Activated CD4-positive, alpha-beta T cell treated with anti-CD3 and anti-CD28 coated beads for 36 hours (primary cell): ENCODE results near the gene RAPGEF3. TPM values are rescaled to one million over a fixed set of nuclear protein-coding genes. Genes with fewer than 3 reads are reported as not detected.
A peak's percentile ranks its signal among the peaks of the same experiment; 100 is the strongest.

Experiments used
- ATAC-seq: fragments of 200-7000 bp; cut with Tn5 transposase; one replicate; pipeline ENCODE4 v1.10.0; 2021; ENCODE audit warnings: mild to moderate bottlenecking, moderate library complexity
- CTCF ChIA-PET: fragments of 350-600 bp; sonication (Branson Sonifier 250); formaldehyde crosslinking; loops from one replicate; lab custom pipeline; 2021; ENCODE audit warnings: antibody characterized with exemption; lab: Charles Lee
- POLR2A ChIA-PET: fragments of 350-600 bp; sonication (Branson Sonifier 250); formaldehyde crosslinking; loops from one replicate; lab custom pipeline; 2021; ENCODE audit warnings: antibody characterized with exemption, inconsistent platforms; lab: Charles Lee
- DNase-seq: peaks from one replicate; pipeline ENCODE4 v3.0.0-alpha.2; 2020
- H3K27ac Mint-ChIP-seq: one replicate; pipeline ENCODE4 v1.8.0; 2021; ENCODE audit warnings: mixed read lengths
- H3K27me3 Mint-ChIP-seq: one replicate; pipeline ENCODE4 v1.8.0; 2021; ENCODE audit warnings: mixed read lengths
- H3K36me3 Mint-ChIP-seq: one replicate; pipeline ENCODE4 v1.8.0; 2021; ENCODE audit warnings: low read depth, mixed read lengths
- H3K4me1 Mint-ChIP-seq: one replicate; pipeline ENCODE4 v1.8.0; 2021; ENCODE audit warnings: mixed read lengths
- H3K4me3 Mint-ChIP-seq: one replicate; pipeline ENCODE4 v1.8.0; 2021; ENCODE audit warnings: mild to moderate bottlenecking, moderate library complexity, mixed read lengths
- H3K9me3 Mint-ChIP-seq: one replicate; pipeline ENCODE4 v1.8.0; 2021; ENCODE audit warnings: low read depth, mixed read lengths
- intact Hi-C, 2 experiments: fragments of 100-400 bp; cut with DNase I in 1 of 2; cut with micrococcal nuclease in 1 of 2; formaldehyde crosslinking; loops; one replicate each; pipeline versions ENCODE4 v1.14.2 to v1.15.1; 2022 to 2024; cut with DNase I, micrococcal nuclease
- total RNA-seq, 2 experiments: library from RNA; stranded (reverse); gene quantifications; one replicate each; pipeline ENCODE4 v1.2.3, GENCODE V29; 2021

RAPGEF3 gene
- total RNA-seq, 2 experiments from 2014 or later = 0.43 to 0.83 TPM

GRCh38 chr12:47769234-47770085 is 10.8 kb upstream of the RAPGEF3 start:
- no peaks in the 10 kb centered on the region for H3K9me3 Mint-ChIP-seq
- no peak overlapping the region for H3K4me3 Mint-ChIP-seq
- H3K27me3 Mint-ChIP-seq = peaks cover 4% of the 10 kb centered on the region
- ATAC-seq = no peak
- H3K27ac Mint-ChIP-seq = no peak overlapping the region
- intact Hi-C loops = loop anchor here in 1 of 2 experiments (10.0 kb wide), 1 partner anchor 735 kb away; no protein-coding TSS in a partner anchor
- H3K4me1 Mint-ChIP-seq = peaks cover 12% of the 10 kb centered on the region
- H3K36me3 Mint-ChIP-seq = no peaks in the 10 kb centered on the region
- ChIA-PET CTCF (interaction anchor here (0.6 to 18.7 kb wide), 16 partner anchors 10 to 180 kb away, joined by 3 to 449 read pairs (median 4); partner anchors contain the start of genes ENDOU, RAPGEF3, RPAP3 and VDR), POLR2A (no interaction called here)
- DNase-seq = no peak

GRCh38 chr12:47768323-47768811 is 9.7 kb upstream of the RAPGEF3 start:
- ATAC-seq = no peak
- H3K9me3 Mint-ChIP-seq = no peaks in the 10 kb centered on the region
- H3K4me1 Mint-ChIP-seq = peaks cover 2% of the 10 kb centered on the region
- no peak overlapping the region for H3K27ac Mint-ChIP-seq
- DNase-seq = no peak
- H3K27me3 Mint-ChIP-seq = peaks cover 4% of the 10 kb centered on the region
- ChIA-PET CTCF (interaction anchor here (0.7 to 18.7 kb wide), 19 partner anchors 11 to 179 kb away, joined by 3 to 449 read pairs (median 7); partner anchors contain the start of genes ENDOU, RAPGEF3 and RPAP3), POLR2A (interaction anchor here (0.7 to 0.9 kb wide), 2 partner anchors 10 to 41 kb away, joined by 3 read pairs; partner anchors contain the start of gene RAPGEF3)
- intact Hi-C loops = no loop called here
- H3K36me3 Mint-ChIP-seq = no peaks in the 10 kb centered on the region
- no peak overlapping the region for H3K4me3 Mint-ChIP-seq

- H3K27ac Mint-ChIP-seq = no peak overlapping the region
- POLR2A ChIA-PET = interaction anchor here (0.6 to 0.9 kb wide), 4 partner anchors 9 to 402 kb away, joined by 3 to 5 read pairs (median 3); partner anchors contain the start of gene RAPGEF3
Measured at GRCh38 chr12:47767216-47767724, 8.6 kb upstream of the RAPGEF3 start.

GRCh38 chr12:47766502-47767215 is 8.0 kb upstream of the RAPGEF3 start:
- DNase-seq (no peak), ATAC-seq (no peak)
- Mint-ChIP-seq H3K27me3 (peaks cover 4% of the 10 kb centered on the region), H3K27ac (no peak overlapping the region), H3K4me1 (no peaks in the 10 kb centered on the region), H3K36me3 (no peaks in the 10 kb centered on the region), H3K9me3 (no peaks in the 10 kb centered on the region), H3K4me3 (no peak overlapping the region)
- CTCF ChIA-PET = interaction anchor here (0.6 to 18.7 kb wide), 21 partner anchors 10 to 853 kb away, joined by 3 to 449 read pairs (median 5); partner anchors contain the start of genes ENDOU, RAPGEF3 and RPAP3
- POLR2A ChIA-PET = interaction anchor here (0.6 to 0.7 kb wide), 2 partner anchors 23 to 402 kb away, joined by 3 to 5 read pairs; no protein-coding TSS in a partner anchor
- intact Hi-C loops = loop anchor here (1.0 kb wide), 2 partner anchors 24 to 51 kb away; no protein-coding TSS in a partner anchor

More at GRCh38 chr12:47767216-47767724, 8.6 kb upstream of the RAPGEF3 start:
- peak; percentile 88 for DNase-seq
- Mint-ChIP-seq H3K9me3 (no peaks in the 10 kb centered on the region), H3K27me3 (peaks cover 4% of the 10 kb centered on the region), H3K4me3 (no peak overlapping the region), H3K36me3 (no peaks in the 10 kb centered on the region), H3K4me1 (no peaks in the 10 kb centered on the region)
- ATAC-seq = peak; percentile 89
- CTCF ChIA-PET = interaction anchor here (0.5 to 18.7 kb wide), 21 partner anchors 11 to 853 kb away, joined by 3 to 449 read pairs (median 5); partner anchors contain the start of genes ENDOU, RAPGEF3 and RPAP3
- intact Hi-C loops = loop anchor here (1.0 kb wide), 2 partner anchors 25 to 52 kb away; no protein-coding TSS in a partner anchor

- Mint-ChIP-seq H3K36me3 (no peaks in the 10 kb centered on the region), H3K4me3 (no peak overlapping the region), H3K27me3 (peaks cover 4% of the 10 kb centered on the region), H3K9me3 (no peaks in the 10 kb centered on the region), H3K4me1 (peaks cover 10% of the 10 kb centered on the region), H3K27ac (no peak overlapping the region)
- intact Hi-C loops = no loop called here
- ChIA-PET POLR2A (no interaction called here), CTCF (interaction anchor here (1.1 to 10.3 kb wide), 6 partner anchors 15 to 74 kb away, joined by 3 to 218 read pairs (median 5); no protein-coding TSS in a partner anchor)
- DNase-seq (no peak), ATAC-seq (no peak)
Measured at GRCh38 chr12:47763481-47764346, 5.0 kb upstream of the RAPGEF3 start.

GRCh38 chr12:47762850-47763465 is 4.3 kb upstream of the RAPGEF3 start:
- POLR2A ChIA-PET = no interaction called here
- Mint-ChIP-seq H3K27ac (no peak overlapping the region), H3K36me3 (no peaks in the 10 kb centered on the region), H3K4me3 (no peak overlapping the region), H3K9me3 (no peaks in the 10 kb centered on the region), H3K27me3 (peaks cover 4% of the 10 kb centered on the region), H3K4me1 (peaks cover 13% of the 10 kb centered on the region)
- DNase-seq = no peak
- no peak for ATAC-seq
- intact Hi-C loops = no loop called here
- CTCF ChIA-PET = interaction anchor here (1.1 to 10.3 kb wide), 8 partner anchors 11 to 75 kb away, joined by 3 to 218 read pairs (median 5); no protein-coding TSS in a partner anchor

GRCh38 chr12:47758584-47758833 is 171 bp downstream of the RAPGEF3 start:
- DNase-seq (no peak), ATAC-seq (no peak)
- H3K9me3 Mint-ChIP-seq = no peaks in the 10 kb centered on the region
- peaks cover 47% of the 10 kb centered on the region for H3K4me1 Mint-ChIP-seq
- intact Hi-C loops = loop anchor here (2.0 to 10.0 kb wide), 2 partner anchors 16 to 206 kb away; partner anchors contain the start of gene TMEM106C (in 1 of the 2)
- ChIA-PET POLR2A (interaction anchor here (0.6 to 1.2 kb wide), 2 partner anchors 9 to 81 kb away, joined by 3 read pairs; no protein-coding TSS in a partner anchor), CTCF (interaction anchor here (0.7 to 10.3 kb wide), 7 partner anchors 10 to 103 kb away, joined by 3 to 218 read pairs (median 8); no protein-coding TSS in a partner anchor)
- peak overlapping the region; percentile 25 for H3K4me3 Mint-ChIP-seq
- H3K27ac Mint-ChIP-seq = no peak overlapping the region
- no peaks in the 10 kb centered on the region for H3K27me3 Mint-ChIP-seq
- no peaks in the 10 kb centered on the region for H3K36me3 Mint-ChIP-seq

GRCh38 chr12:47757840-47758583 is 668 bp downstream of the RAPGEF3 start:
- POLR2A ChIA-PET = interaction anchor here (0.6 to 1.2 kb wide), 3 partner anchors 10 to 81 kb away, joined by 3 read pairs; no protein-coding TSS in a partner anchor
- intact Hi-C loops = loop anchor here (2.0 to 10.0 kb wide), 2 partner anchors 15 to 207 kb away; partner anchors contain the start of gene TMEM106C (in 1 of the 2)

GRCh38 chr12:47757364-47757839 is 1.3 kb downstream of the RAPGEF3 start:
- H3K4me1 Mint-ChIP-seq = peaks cover 47% of the 10 kb centered on the region
- intact Hi-C loops = loop anchor here in 1 of 2 experiments (10.0 kb wide), 1 partner anchor 207 kb away; the partner anchor contains the start of gene TMEM106C
- no peak for DNase-seq
- H3K4me3 Mint-ChIP-seq = no peak overlapping the region
- H3K27me3 Mint-ChIP-seq = no peaks in the 10 kb centered on the region
- peak overlapping the region; percentile 15 for H3K27ac Mint-ChIP-seq
- ChIA-PET CTCF (interaction anchor here (0.6 to 10.3 kb wide), 12 partner anchors 10 to 181 kb away, joined by 3 to 218 read pairs (median 4); no protein-coding TSS in a partner anchor), POLR2A (interaction anchor here (0.6 to 1.2 kb wide), 2 partner anchors 53 to 82 kb away, joined by 3 read pairs; no protein-coding TSS in a partner anchor)
- no peak for ATAC-seq
- no peaks in the 10 kb centered on the region for H3K36me3 Mint-ChIP-seq
- H3K9me3 Mint-ChIP-seq = no peaks in the 10 kb centered on the region

More at GRCh38 chr12:47757840-47758583, 668 bp downstream of the RAPGEF3 start:
- peaks cover 47% of the 10 kb centered on the region for H3K4me1 Mint-ChIP-seq
- CTCF ChIA-PET = interaction anchor here (0.7 to 10.3 kb wide), 12 partner anchors 10 to 136 kb away, joined by 3 to 218 read pairs (median 4); no protein-coding TSS in a partner anchor
- ATAC-seq (no peak), DNase-seq (no peak)
- H3K4me3 Mint-ChIP-seq = peak overlapping the region; percentile 25
- H3K27me3 Mint-ChIP-seq = no peaks in the 10 kb centered on the region
- no peaks in the 10 kb centered on the region for H3K9me3 Mint-ChIP-seq
- no peaks in the 10 kb centered on the region for H3K36me3 Mint-ChIP-seq
- H3K27ac Mint-ChIP-seq = no peak overlapping the region
